Melanocyte of skin (primary cell): ENCODE results near the gene RHOBTB1. TPM values are rescaled to one million over a fixed set of nuclear protein-coding genes. Genes with fewer than 3 reads are reported as not detected.

Experiments
- small RNA-seq, 2 donors: library from RNA; depleted of rRNA; stranded (forward); fragments of <200 nt; gene quantifications; one replicate each; pipeline ENCODE3, GENCODE V24; 2012
- total RNA-seq, 2 donors: library from RNA; depleted of rRNA; stranded (reverse); fragments of >200 nt; gene quantifications; 2 replicates each; pipeline ENCODE4 v1.2.3, GENCODE V29; 2012

RHOBTB1 gene
- 10 to 100 TPM; 17.6 to 25.8 TPM for total RNA-seq

GRCh38 chr10:60944058-60944909, at the start of gene RHOBTB1:
RHOBTB1 (minus strand) TSS chr10:60944185; CDS start chr10:60911542, 32,643 bp downstream.

Small RNA genes lying within 50 kb of the gene (small RNA-seq; reads per million reads assigned to genes)
- 0.60 to 1.0 reads per million in 2 donors for gene RNU2-72P

Other genes starting within 250 kb of the RHOBTB1 start
- 100 to 1,000 TPM in 1 of 2 donors, 10 to 100 TPM in 1; 53.3 to 109 TPM for gene CDK1, start 165.7 kb downstream of the RHOBTB1 start, total RNA-seq